DND-41 (cell line): ENCODE results near the gene HPRT1.
A peak's percentile ranks its signal among the peaks of the same experiment; 100 is the strongest.
"Not testable (repeated sequence)": the region's sequence is repeated elsewhere in the genome, so short reads cannot be mapped to it uniquely, and the experiment has no call there.

Experiments
- ATAC-seq: fragments of 200-7000 bp; cut with Tn5 transposase; 3 replicates; pipeline ENCODE4 v1.9.1; 2021; ENCODE audit warnings: low read depth; ENCODE audit not compliant: insufficient read depth
- DNase-seq: peaks from one replicate; pipeline ENCODE4 v3.0.0-alpha.2; 2020
- H2AFZ ChIP-seq: 2 replicates; pipeline ENCODE4 v1.6.0; 2012; ENCODE audit warnings: low read depth, low read length
- H3K27ac ChIP-seq: 2 replicates; pipeline ENCODE4 v1.5.1; 2012; ENCODE audit warnings: low read length, inconsistent platforms
- H3K27me3 ChIP-seq: fragments of 200-600 bp; sonication (generic); 2 replicates; pipeline ENCODE4 v1.6.0; 2012; ENCODE audit warnings: low read length, mild to moderate bottlenecking, inconsistent platforms; ENCODE audit not compliant: insufficient read depth, poor library complexity
- H3K36me3 ChIP-seq: 2 replicates; pipeline ENCODE4 v1.5.1; 2012; ENCODE audit warnings: low read length, inconsistent platforms; ENCODE audit not compliant: insufficient read depth
- H3K4me1 ChIP-seq: 2 replicates; pipeline ENCODE4 v1.5.1; 2012; ENCODE audit warnings: mild to moderate bottlenecking, low read length; ENCODE audit not compliant: insufficient read depth
- H3K4me2 ChIP-seq: 2 replicates; pipeline ENCODE4 v1.6.0; 2012; ENCODE audit warnings: mild to moderate bottlenecking, moderate library complexity, low read length, inconsistent platforms; ENCODE audit not compliant: insufficient read depth
- H3K4me3 ChIP-seq, 2 experiments: fragments of 200-600 bp in 1 of 2; shearing (Covaris generic) in 1 of 2; 2 replicates each; pipeline ENCODE4 v1.5.1; 2012 to 2016; ENCODE audit warnings: inconsistent platforms in 2 of 2, low read length in 2 of 2, mild to moderate bottlenecking in 2 of 2, low read depth in 1 of 2, moderate library complexity in 1 of 2
- H3K79me2 ChIP-seq: 2 replicates; pipeline ENCODE4 v1.6.0; 2012; ENCODE audit warnings: low read length, inconsistent platforms; ENCODE audit not compliant: insufficient read depth
- H3K9ac ChIP-seq: 2 replicates; pipeline ENCODE4 v1.6.0; 2012; ENCODE audit warnings: low read depth, mild to moderate bottlenecking, inconsistent platforms, low read length, moderate library complexity
- H3K9me3 ChIP-seq: 2 replicates; pipeline ENCODE4 v1.5.1; 2012; ENCODE audit warnings: low read length, moderate library complexity, mild to moderate bottlenecking, inconsistent platforms; ENCODE audit not compliant: insufficient read depth, severe bottlenecking
- H4K20me1 ChIP-seq: 2 replicates; pipeline ENCODE4 v1.6.0; 2012; ENCODE audit warnings: low read length; ENCODE audit not compliant: insufficient read depth
- EZH2 ChIP-seq: IDR thresholded peaks from 3 replicates; pipeline ENCODE4 v1.6.1; 2012; ENCODE audit warnings: borderline replicate concordance, low read depth, mild to moderate bottlenecking, moderate library complexity, low read length, inconsistent platforms; ENCODE audit not compliant: severe bottlenecking
- TF ChIP-seq, protein P1 (sequence below): IDR thresholded peaks from 2 replicates; pipeline ENCODE4 v1.5.1; 2012; ENCODE audit warnings: borderline replicate concordance, low read length, moderate library complexity, mild to moderate bottlenecking; ENCODE audit not compliant: poor library complexity, severe bottlenecking; ENCODE audit errors: extremely low read depth

Gene HPRT1

DNA sequence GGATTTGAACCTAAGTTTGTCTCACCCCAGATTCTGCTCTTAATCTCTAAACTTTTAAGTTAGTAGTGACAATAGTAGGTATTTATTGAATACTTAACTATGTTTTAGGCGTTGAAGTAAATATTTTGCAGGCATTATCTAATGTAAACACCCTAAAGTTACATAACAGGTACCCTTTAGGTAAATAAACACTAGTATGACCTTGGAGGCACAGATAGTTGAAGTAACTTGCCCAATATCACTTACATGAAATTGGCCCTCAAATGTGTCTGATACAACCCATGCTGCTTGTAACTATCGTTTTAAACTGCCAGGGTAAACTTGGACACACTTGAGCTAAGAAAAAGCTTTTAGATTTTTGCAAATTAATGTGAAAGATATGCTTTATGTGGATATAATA, 3.0 kb downstream of the HPRT1 start:
- Histone ChIP-seq H2AFZ (no peak overlapping the region), H3K4me2 (peak overlapping the region; percentile 44), H3K4me3 (no peak overlapping the region), H3K36me3 (peaks cover 4% of the 10 kb centered on the region; the same call in 1 of the 2 replicates), H3K9ac (peak overlapping the region; percentile 24; the same call in 1 of the 2 replicates), H4K20me1 (peaks cover 16% of the 10 kb centered on the region; the same call in 1 of the 2 replicates), H3K27ac (no peak overlapping the region), H3K9me3 (no peaks in the 10 kb centered on the region), H3K79me2 (peaks cover 78% of the 10 kb centered on the region), H3K27me3 (no peaks in the 10 kb centered on the region), H3K4me1 (peaks cover 35% of the 10 kb centered on the region)
- TF ChIP-seq, protein P1, sequence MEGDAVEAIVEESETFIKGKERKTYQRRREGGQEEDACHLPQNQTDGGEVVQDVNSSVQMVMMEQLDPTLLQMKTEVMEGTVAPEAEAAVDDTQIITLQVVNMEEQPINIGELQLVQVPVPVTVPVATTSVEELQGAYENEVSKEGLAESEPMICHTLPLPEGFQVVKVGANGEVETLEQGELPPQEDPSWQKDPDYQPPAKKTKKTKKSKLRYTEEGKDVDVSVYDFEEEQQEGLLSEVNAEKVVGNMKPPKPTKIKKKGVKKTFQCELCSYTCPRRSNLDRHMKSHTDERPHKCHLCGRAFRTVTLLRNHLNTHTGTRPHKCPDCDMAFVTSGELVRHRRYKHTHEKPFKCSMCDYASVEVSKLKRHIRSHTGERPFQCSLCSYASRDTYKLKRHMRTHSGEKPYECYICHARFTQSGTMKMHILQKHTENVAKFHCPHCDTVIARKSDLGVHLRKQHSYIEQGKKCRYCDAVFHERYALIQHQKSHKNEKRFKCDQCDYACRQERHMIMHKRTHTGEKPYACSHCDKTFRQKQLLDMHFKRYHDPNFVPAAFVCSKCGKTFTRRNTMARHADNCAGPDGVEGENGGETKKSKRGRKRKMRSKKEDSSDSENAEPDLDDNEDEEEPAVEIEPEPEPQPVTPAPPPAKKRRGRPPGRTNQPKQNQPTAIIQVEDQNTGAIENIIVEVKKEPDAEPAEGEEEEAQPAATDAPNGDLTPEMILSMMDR = no peak
- no peak for TF ChIP-seq EZH2
- ATAC-seq = no peak
- DNase-seq = no peak

DNA sequence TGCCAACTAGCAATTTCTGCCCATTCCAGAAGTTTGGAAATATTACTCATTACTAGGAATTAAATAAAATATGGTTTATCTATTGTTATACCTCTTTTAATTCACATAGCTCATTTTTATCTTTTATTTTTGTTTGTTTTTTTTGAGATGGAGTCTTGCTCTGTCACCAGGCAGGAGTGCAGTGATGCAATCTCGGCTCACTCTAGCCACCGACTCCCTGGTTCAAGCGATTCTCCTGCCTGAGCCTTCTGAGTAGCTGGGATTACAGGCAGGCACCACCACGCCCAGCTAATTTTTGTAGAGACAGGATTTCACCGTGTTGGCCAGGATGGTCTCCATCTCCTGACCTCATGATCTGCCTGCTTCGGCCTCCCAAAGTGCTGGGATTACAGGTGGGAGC, 4.5 kb downstream of the HPRT1 start:
- H3K4me3 ChIP-seq, ATAC-seq, H3K4me2 ChIP-seq, DNase-seq, H2AFZ ChIP-seq, H3K27ac ChIP-seq, H3K9ac ChIP-seq, H3K27me3 ChIP-seq, H3K36me3 ChIP-seq, H3K9me3 ChIP-seq: not testable (repeated sequence)
- H3K79me2 ChIP-seq = peaks cover 87% of the 10 kb centered on the region
- peaks cover 32% of the 10 kb centered on the region for H3K4me1 ChIP-seq
- peaks cover 16% of the 10 kb centered on the region; the same call in 1 of the 2 replicates for H4K20me1 ChIP-seq

DNA sequence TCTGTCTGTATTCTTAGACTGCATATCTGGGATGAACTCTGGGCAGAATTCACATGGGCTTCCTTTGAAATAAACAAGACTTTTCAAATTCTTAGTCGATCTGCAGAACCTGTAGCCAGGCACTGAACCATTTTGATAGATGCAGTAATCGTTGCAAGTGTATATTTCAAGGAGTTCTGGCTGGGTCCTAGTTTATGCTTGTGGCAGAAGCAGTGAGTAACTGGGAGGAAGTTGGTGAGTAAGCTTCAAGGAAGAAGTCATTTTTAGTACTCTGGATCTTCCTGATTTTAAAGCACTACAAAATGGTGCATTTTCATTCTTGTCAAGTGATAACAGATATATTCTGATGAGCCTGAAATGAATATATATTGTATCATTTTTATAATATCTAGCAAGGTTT, 9.5 kb downstream of the HPRT1 start:
- TF ChIP-seq, protein P1 = no peak
- TF ChIP-seq EZH2 = no peak
- Histone ChIP-seq H3K9ac (no peak overlapping the region), H3K27me3 (no peaks in the 10 kb centered on the region), H3K79me2 (peaks cover 72% of the 10 kb centered on the region), H3K4me2 (no peak overlapping the region), H3K4me1 (0 out of 2 replicates have a peak, but pooled peaks cover 2% of the 10 kb centered on the region), H2AFZ (no peak overlapping the region), H3K9me3 (no peaks in the 10 kb centered on the region), H3K4me3 (no peak overlapping the region), H3K27ac (no peak overlapping the region), H3K36me3 (peaks cover 11% of the 10 kb centered on the region), H4K20me1 (peaks cover 6% of the 10 kb centered on the region; the same call in 1 of the 2 replicates)
- DNase-seq = no peak
- no peak for ATAC-seq

DNA sequence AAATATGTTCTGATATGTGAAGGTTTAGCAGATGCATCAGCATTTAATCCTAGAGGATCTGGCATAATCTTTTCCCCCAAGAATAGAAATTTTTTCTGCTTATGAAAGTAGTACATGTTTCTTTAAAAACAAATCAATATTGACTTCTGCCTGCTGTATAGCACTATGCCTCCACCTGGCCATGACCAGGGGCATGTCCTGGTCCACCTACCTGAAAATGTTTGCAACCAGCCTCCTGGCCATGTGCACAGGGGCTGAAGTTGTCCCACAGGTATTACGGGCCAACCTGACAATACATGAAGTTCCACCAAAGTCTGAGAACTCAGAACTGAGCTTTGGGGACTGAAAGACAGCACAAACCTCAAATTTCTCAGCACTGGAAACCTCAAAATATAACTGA, 10.0 kb downstream of the HPRT1 start:
- peaks cover 68% of the 10 kb centered on the region for H3K79me2 ChIP-seq
- H3K4me2 ChIP-seq = no peak overlapping the region
- TF ChIP-seq, protein P1 = no peak
- TF ChIP-seq EZH2 = no peak
- H3K27me3 ChIP-seq = no peaks in the 10 kb centered on the region
- H3K9me3 ChIP-seq = no peaks in the 10 kb centered on the region
- no peak overlapping the region for H3K9ac ChIP-seq
- H2AFZ ChIP-seq = no peak overlapping the region
- H4K20me1 ChIP-seq = peaks cover 6% of the 10 kb centered on the region; the same call in 1 of the 2 replicates
- no peak for ATAC-seq
- H3K4me1 ChIP-seq = 0 out of 2 replicates have a peak, but pooled peaks cover 2% of the 10 kb centered on the region
- no peak overlapping the region for H3K27ac ChIP-seq
- no peak overlapping the region for H3K4me3 ChIP-seq
- no peak for DNase-seq
- H3K36me3 ChIP-seq = peaks cover 15% of the 10 kb centered on the region
